H9 (cell line): ENCODE data around the gene UGT1A6. TPM values are rescaled to one million over a fixed set of nuclear protein-coding genes. Genes with fewer than 3 reads are reported as not detected.
A peak's percentile ranks its signal among the peaks of the same experiment; 100 is the strongest.

Source experiments
- DNase-seq: peaks from one replicate; pipeline ENCODE4 v3.0.0-alpha.2; 2017
- H2AFZ ChIP-seq: one replicate; pipeline ENCODE4 v1.6.1; 2013; ENCODE audit warnings: mild to moderate bottlenecking, low read length, control low read depth, moderate library complexity
- H2AK5ac ChIP-seq: 2 replicates; pipeline ENCODE4 v1.6.1; 2013; ENCODE audit warnings: low read length, control low read depth, mixed read lengths; ENCODE audit not compliant: insufficient read length
- H2BK120ac ChIP-seq: one replicate; pipeline ENCODE4 v1.6.1; 2013; ENCODE audit warnings: low read depth, mild to moderate bottlenecking, low read length, control low read depth, inconsistent platforms; ENCODE audit not compliant: poor library complexity, severe bottlenecking
- H2BK12ac ChIP-seq: 2 replicates; pipeline ENCODE4 v1.6.1; 2013; ENCODE audit warnings: low read length, control low read depth, mixed read lengths, low read depth; ENCODE audit not compliant: insufficient read length
- H2BK15ac ChIP-seq: 2 replicates; pipeline ENCODE4 v1.6.1; 2013; ENCODE audit warnings: low read depth, low read length, control low read depth
- H2BK20ac ChIP-seq: one replicate; pipeline ENCODE4 v1.6.1; 2013; ENCODE audit warnings: low read depth, mild to moderate bottlenecking, low read length, control low read depth, inconsistent platforms; ENCODE audit not compliant: poor library complexity, severe bottlenecking
- H2BK5ac ChIP-seq: 2 replicates; pipeline ENCODE4 v1.6.1; 2013; ENCODE audit warnings: low read length, control low read depth, mixed read lengths; ENCODE audit not compliant: insufficient read length
- H3K14ac ChIP-seq: 2 replicates; pipeline ENCODE4 v1.6.1; 2013; ENCODE audit warnings: low read length, control low read depth; ENCODE audit not compliant: insufficient read depth
- H3K18ac ChIP-seq: 2 replicates; pipeline ENCODE4 v1.6.1; 2013; ENCODE audit warnings: low read depth, mild to moderate bottlenecking, mixed read lengths, low read length, control low read depth; ENCODE audit not compliant: insufficient read length
- H3K23ac ChIP-seq: 2 replicates; pipeline ENCODE4 v1.6.1; 2013; ENCODE audit warnings: low read length, control low read depth, mixed read lengths, low read depth; ENCODE audit not compliant: insufficient read length
- H3K23me2 ChIP-seq: 2 replicates; pipeline ENCODE4 v1.6.1; 2013; ENCODE audit warnings: low read depth, mild to moderate bottlenecking, mixed read lengths, low read length, control low read depth; ENCODE audit not compliant: insufficient read length, poor library complexity, severe bottlenecking
- H3K27ac ChIP-seq: 2 replicates; pipeline ENCODE4 v1.5.1; 2013; ENCODE audit warnings: low read length, control low read depth, mixed read lengths, low read depth; ENCODE audit not compliant: insufficient read length
- H3K27me3 ChIP-seq: 2 replicates; pipeline ENCODE4 v1.6.1; 2013; ENCODE audit warnings: low read length, control low read depth, inconsistent platforms; ENCODE audit not compliant: insufficient read depth
- H3K4ac ChIP-seq: 2 replicates; pipeline ENCODE4 v1.6.1; 2013; ENCODE audit warnings: low read depth, mild to moderate bottlenecking, control low read depth, inconsistent platforms, low read length, moderate library complexity
- H3K4me1 ChIP-seq: 2 replicates; pipeline ENCODE4 v1.6.1; 2013; ENCODE audit warnings: low read length, control low read depth, inconsistent platforms; ENCODE audit not compliant: insufficient read depth
- H3K4me2 ChIP-seq: 2 replicates; pipeline ENCODE4 v1.6.1; 2013; ENCODE audit warnings: low read length, control low read depth, mixed read lengths; ENCODE audit not compliant: insufficient read length, insufficient read depth
- H3K56ac ChIP-seq: 2 replicates; pipeline ENCODE4 v1.6.1; 2013; ENCODE audit warnings: low read depth, mild to moderate bottlenecking, mixed read lengths, low read length, control low read depth; ENCODE audit not compliant: insufficient read length
- H3K79me1 ChIP-seq: 2 replicates; pipeline ENCODE4 v1.6.1; 2013; ENCODE audit warnings: low read depth, mild to moderate bottlenecking, moderate library complexity, low read length, control low read depth, inconsistent platforms; ENCODE audit not compliant: insufficient read depth, poor library complexity, severe bottlenecking
- H3K79me2 ChIP-seq: 2 replicates; pipeline ENCODE4 v1.6.1; 2013; ENCODE audit warnings: low read length, control low read depth, inconsistent platforms; ENCODE audit not compliant: insufficient read depth
- H3K9ac ChIP-seq: 2 replicates; pipeline ENCODE4 v1.6.1; 2013; ENCODE audit warnings: low read length, control low read depth, mixed read lengths; ENCODE audit not compliant: insufficient read length; ENCODE audit errors: extremely low read depth
- H3K9me3 ChIP-seq: one replicate; pipeline ENCODE4 v1.6.1; 2013; ENCODE audit warnings: low read depth, low read length, inconsistent platforms; ENCODE audit not compliant: control insufficient read depth
- H3T11ph ChIP-seq: one replicate; pipeline ENCODE4 v1.6.1; 2013; ENCODE audit warnings: mild to moderate bottlenecking, low read length, control low read depth, inconsistent platforms
- H4K20me1 ChIP-seq: one replicate; pipeline ENCODE4 v1.6.1; 2013; ENCODE audit not compliant: control insufficient read depth, insufficient read length, insufficient read depth
- H4K5ac ChIP-seq: 2 replicates; pipeline ENCODE4 v1.6.1; 2013; ENCODE audit warnings: low read depth, mild to moderate bottlenecking, mixed read lengths, low read length, control low read depth; ENCODE audit not compliant: insufficient read length
- H4K8ac ChIP-seq: replicated peaks from 2 replicates; pipeline ENCODE4 v1.6.1; 2013; ENCODE audit warnings: low read length, control low read depth, mixed read lengths, low read depth; ENCODE audit not compliant: insufficient read length
- H4K91ac ChIP-seq: 2 replicates; pipeline ENCODE4 v1.6.1; 2013; ENCODE audit warnings: low read depth, mild to moderate bottlenecking, moderate library complexity, mixed read lengths, low read length, control low read depth; ENCODE audit not compliant: insufficient read length
- H3K27ac Mint-ChIP-seq, 3 experiments: 2 replicates in 2 of 3; 3 replicates in 1 of 3; pipeline ENCODE4 v1.8.0; 2020 to 2021; ENCODE audit warnings: mixed read lengths in 3 of 3, mild to moderate bottlenecking in 1 of 3, moderate library complexity in 1 of 3
- H3K27me3 Mint-ChIP-seq: 2 replicates; pipeline ENCODE4 v1.8.0; 2021; ENCODE audit warnings: low read depth, mild to moderate bottlenecking, moderate library complexity, mixed read lengths
- H3K36me3 Mint-ChIP-seq, 3 experiments: 2 replicates in 2 of 3; 3 replicates in 1 of 3; pipeline ENCODE4 v1.8.0; 2020 to 2021; ENCODE audit warnings: low read depth in 3 of 3, mixed read lengths in 3 of 3; ENCODE audit not compliant: insufficient read depth in 1 of 3
- H3K4me1 Mint-ChIP-seq, 2 experiments: 2 replicates each; pipeline ENCODE4 v1.8.0; 2020; ENCODE audit warnings: mixed read lengths in 2 of 2
- H3K4me3 Mint-ChIP-seq, 2 experiments: 2 replicates in 1 of 2; 3 replicates in 1 of 2; pipeline ENCODE4 v1.8.0; 2020 to 2021; ENCODE audit warnings: mild to moderate bottlenecking in 2 of 2, mixed read lengths in 2 of 2, moderate library complexity in 1 of 2
- H3K9me3 Mint-ChIP-seq, 2 experiments: 2 replicates in 1 of 2; 3 replicates in 1 of 2; pipeline ENCODE4 v1.8.0; 2020; ENCODE audit warnings: mild to moderate bottlenecking in 2 of 2, mixed read lengths in 2 of 2, moderate library complexity in 1 of 2
- WGBS: extraction: QIAGEN DNeasy Blood & Tissue Kit; methylation state at CpG from one replicate; pipeline ENCODE4 v1.1.7; 2013; ENCODE audit warnings: missing lambda C conversion rate, low lambda C conversion rate, mixed read lengths; ENCODE audit not compliant: insufficient read length; ENCODE audit errors: extremely low coverage; 5-methylcytosine and 5-hydroxymethylcytosine counted together
- total RNA-seq: library from RNA; stranded (reverse); gene quantifications from 2 replicates; pipeline ENCODE4 v1.2.1, GENCODE V29; 2021
- TF ChIP-seq, protein P1 (sequence below): fragments of 200-600 bp; sonication (generic); conservative IDR thresholded peaks from 3 replicates; pipeline ENCODE4 v1.8.0; 2021; ENCODE audit warnings: antibody characterized with exemption, mild to moderate bottlenecking

Gene UGT1A6
- total RNA-seq, 1 experiment from 2014 or later: not detected

DNA sequence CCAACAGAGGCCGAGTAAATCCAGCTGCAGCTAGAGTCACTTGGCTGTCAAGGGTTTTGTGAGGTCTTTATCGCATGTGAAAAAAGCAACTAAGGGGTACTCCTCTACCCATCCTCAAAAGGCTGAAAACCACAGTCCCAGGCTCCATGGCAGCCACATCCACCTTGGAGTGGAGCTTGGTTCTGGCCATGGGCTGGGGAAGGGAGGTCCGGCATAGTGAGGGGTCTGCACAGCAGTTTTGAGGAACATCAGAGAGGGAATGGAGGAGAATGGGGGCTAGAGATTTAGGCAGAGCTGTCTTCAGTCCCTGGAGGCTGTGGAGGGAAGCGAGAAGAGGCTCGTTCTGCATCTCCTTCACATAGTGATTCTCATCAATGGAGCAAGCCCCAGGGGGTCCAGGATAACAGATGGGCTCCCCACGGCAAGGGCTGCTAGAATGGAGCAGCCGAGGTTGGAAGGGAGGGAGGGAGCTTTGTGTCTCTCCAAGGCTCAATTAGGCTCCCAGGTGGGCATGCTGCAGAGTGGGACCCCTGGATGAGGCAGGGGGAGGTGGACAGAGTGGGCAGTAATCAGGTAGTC lies 106.5 kb downstream of the UGT1A6 start:
- no peak overlapping the region for H3K23ac ChIP-seq
- no peak overlapping the region for H3K9ac ChIP-seq
- Mint-ChIP-seq H3K27ac (no peak overlapping the region; a peak in 1 of 7 replicates), H3K27me3 (peaks cover 8% of the 10 kb centered on the region), H3K4me1 (peaks cover 2 to 4% of the 10 kb centered on the region in 2 experiments; a peak in 3 of 4 replicates), H3K4me3 (0 out of 5 replicates have a peak overlapping the region, but pooled peaks of 1 of the 2 experiments have one; percentile 40), H3K9me3 (peaks cover 14 to 18% of the 10 kb centered on the region in 2 experiments), H3K36me3 (peaks cover 0 to 5% (median 4%) of the 10 kb centered on the region in 3 experiments; a peak in 2 of 7 replicates)
- H3K4me1 ChIP-seq: no peaks in the 10 kb centered on the region
- no peaks in the 10 kb centered on the region for H4K20me1 ChIP-seq
- no peak overlapping the region for H2BK5ac ChIP-seq
- TF ChIP-seq, protein P1, sequence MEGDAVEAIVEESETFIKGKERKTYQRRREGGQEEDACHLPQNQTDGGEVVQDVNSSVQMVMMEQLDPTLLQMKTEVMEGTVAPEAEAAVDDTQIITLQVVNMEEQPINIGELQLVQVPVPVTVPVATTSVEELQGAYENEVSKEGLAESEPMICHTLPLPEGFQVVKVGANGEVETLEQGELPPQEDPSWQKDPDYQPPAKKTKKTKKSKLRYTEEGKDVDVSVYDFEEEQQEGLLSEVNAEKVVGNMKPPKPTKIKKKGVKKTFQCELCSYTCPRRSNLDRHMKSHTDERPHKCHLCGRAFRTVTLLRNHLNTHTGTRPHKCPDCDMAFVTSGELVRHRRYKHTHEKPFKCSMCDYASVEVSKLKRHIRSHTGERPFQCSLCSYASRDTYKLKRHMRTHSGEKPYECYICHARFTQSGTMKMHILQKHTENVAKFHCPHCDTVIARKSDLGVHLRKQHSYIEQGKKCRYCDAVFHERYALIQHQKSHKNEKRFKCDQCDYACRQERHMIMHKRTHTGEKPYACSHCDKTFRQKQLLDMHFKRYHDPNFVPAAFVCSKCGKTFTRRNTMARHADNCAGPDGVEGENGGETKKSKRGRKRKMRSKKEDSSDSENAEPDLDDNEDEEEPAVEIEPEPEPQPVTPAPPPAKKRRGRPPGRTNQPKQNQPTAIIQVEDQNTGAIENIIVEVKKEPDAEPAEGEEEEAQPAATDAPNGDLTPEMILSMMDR: no peak
- no peak for DNase-seq
- H2AK5ac ChIP-seq: no peak overlapping the region
- H4K8ac ChIP-seq: no peak overlapping the region
- no peaks in the 10 kb centered on the region for H3K79me1 ChIP-seq
- no peak overlapping the region for H2BK12ac ChIP-seq
- H3K4me2 ChIP-seq: no peak overlapping the region
- H3K18ac ChIP-seq: no peak overlapping the region
- H3K4ac ChIP-seq: no peak overlapping the region
- no peaks in the 10 kb centered on the region for H3K79me2 ChIP-seq
- WGBS: no CpG with 5 or more reads among the region's 7 CpGs
- no peak overlapping the region for H4K5ac ChIP-seq
- no peak overlapping the region for H2AFZ ChIP-seq
- H4K91ac ChIP-seq: no peak overlapping the region
- H2BK120ac ChIP-seq: no peak overlapping the region
- H2BK20ac ChIP-seq: no peak overlapping the region
- no peak overlapping the region for H3K56ac ChIP-seq
- no peak overlapping the region for H3K14ac ChIP-seq
- H3T11ph ChIP-seq: no peak overlapping the region
- no peak overlapping the region for H2BK15ac ChIP-seq
- no peaks in the 10 kb centered on the region for H3K9me3 ChIP-seq
- H3K23me2 ChIP-seq: no peaks in the 10 kb centered on the region
- no peaks in the 10 kb centered on the region for H3K27me3 ChIP-seq
- no peak overlapping the region for H3K27ac ChIP-seq
